Ascending aorta (tissue), 2 donors: ENCODE measurements around the gene HLTF. TPM values are rescaled to one million over a fixed set of nuclear protein-coding genes. Genes with fewer than 3 reads are reported as not detected.

Experiments
- DNase-seq, 2 donors: peaks; one replicate each; pipeline ENCODE4 v3.0.0-alpha.2; 2019; ENCODE audit warnings: low spot score in 2 of 2
- H3K27ac ChIP-seq, 2 donors: fragments of 200-600 bp; sonication (generic); one replicate each; pipeline ENCODE4 v1.5.1; 2016 to 2017; ENCODE audit warnings: mild to moderate bottlenecking in 1 of 2
- H3K27me3 ChIP-seq: fragments of 200-600 bp; sonication (generic); one replicate; pipeline ENCODE4 v1.5.1; 2017
- H3K36me3 ChIP-seq, 2 donors: fragments of 200-600 bp; sonication (generic); one replicate each; pipeline ENCODE4 v1.5.1; 2016
- H3K4me1 ChIP-seq, 2 donors: fragments of 200-600 bp; sonication (generic); one replicate each; pipeline ENCODE4 v1.5.1; 2016 to 2017; ENCODE audit warnings: mild to moderate bottlenecking in 1 of 2
- H3K4me3 ChIP-seq, 2 donors: fragments of 200-600 bp; sonication (generic); one replicate each; pipeline ENCODE4 v1.5.1; 2016 to 2017; ENCODE audit warnings: mild to moderate bottlenecking in 1 of 2
- H3K9me3 ChIP-seq, 2 donors: fragments of 200-600 bp; sonication (generic); one replicate each; pipeline ENCODE4 v1.5.1; 2016
- CTCF ChIP-seq, 3 experiments: fragments of 200-600 bp in 2 of 3; fragments of 450-650 bp in 1 of 3; sonication (generic) in 2 of 3; IDR thresholded peaks; one replicate each; pipeline ENCODE4 v1.5.1; 2016 to 2019; ENCODE audit warnings: antibody characterized with exemption in 3 of 3, mild to moderate bottlenecking in 1 of 3, moderate library complexity in 1 of 3
- intact Hi-C: fragments of 100-400 bp; cut with DNase I; formaldehyde crosslinking; loops from one replicate; pipeline ENCODE4 v1.15.1; 2023
- total RNA-seq: library from RNA; depleted of rRNA; stranded (reverse); fragments of >200 nt; gene quantifications from one replicate; pipeline ENCODE4 v1.1.0, GENCODE V29; 2016

Gene HLTF
- total RNA-seq, 1 donor from 2014 or later = 136 TPM

- intact Hi-C loops = no loop called here
- Histone ChIP-seq H3K4me1 (peaks cover 0 to 2% of the 10 kb centered on the region in 2 donors), H3K27me3 (no peaks in the 10 kb centered on the region), H3K4me3 (no peak overlapping the region), H3K9me3 (no peaks in the 10 kb centered on the region), H3K36me3 (peaks cover 29 to 72% of the 10 kb centered on the region in 2 donors), H3K27ac (peak overlapping the region in 1 of 2 donors; percentile 15)
- no peak for TF ChIP-seq CTCF (IDR thresholded peaks at IDR 0.05)
- DNase-seq = no peak
Measured at GRCh38 chr3:149026718-149027117, 59.6 kb downstream of the HLTF start.

- Histone ChIP-seq H3K4me3 (no peak overlapping the region), H3K4me1 (peaks cover 0 to 24% of the 10 kb centered on the region in 2 donors), H3K27me3 (no peaks in the 10 kb centered on the region), H3K9me3 (no peaks in the 10 kb centered on the region), H3K27ac (no peak overlapping the region), H3K36me3 (peaks cover 25 to 62% of the 10 kb centered on the region in 2 donors)
- intact Hi-C loops = no loop called here
- DNase-seq = no peak
- TF ChIP-seq CTCF (IDR thresholded peaks at IDR 0.05) = no peak
Measured at GRCh38 chr3:149023951-149024350, 62.4 kb downstream of the HLTF start.

GRCh38 chr3:149021830-149022229 is 64.5 kb downstream of the HLTF start:
- Histone ChIP-seq H3K4me3 (no peak overlapping the region), H3K36me3 (peaks cover 15 to 44% of the 10 kb centered on the region in 2 donors), H3K27ac (no peak overlapping the region), H3K4me1 (peaks cover 5 to 39% of the 10 kb centered on the region in 2 donors), H3K27me3 (no peaks in the 10 kb centered on the region), H3K9me3 (no peaks in the 10 kb centered on the region)
- TF ChIP-seq CTCF (IDR thresholded peaks at IDR 0.05) = no peak
- DNase-seq = no peak
- intact Hi-C loops = no loop called here

- DNase-seq = no peak
- Histone ChIP-seq H3K27me3 (no peaks in the 10 kb centered on the region), H3K4me3 (no peak overlapping the region), H3K4me1 (peaks cover 5 to 46% of the 10 kb centered on the region in 2 donors), H3K27ac (peak overlapping the region; percentile 62 to 66), H3K9me3 (no peaks in the 10 kb centered on the region), H3K36me3 (peaks cover 14 to 39% of the 10 kb centered on the region in 2 donors)
- intact Hi-C loops = no loop called here
- TF ChIP-seq CTCF (IDR thresholded peaks at IDR 0.05) = no peak
Measured at GRCh38 chr3:149020839-149021252, 65.5 kb downstream of the HLTF start.

- Histone ChIP-seq H3K9me3 (no peaks in the 10 kb centered on the region), H3K36me3 (peaks cover 13 to 34% of the 10 kb centered on the region in 2 donors), H3K4me1 (peaks cover 5 to 49% of the 10 kb centered on the region in 2 donors), H3K27ac (peak overlapping the region; percentile 62 to 66), H3K27me3 (no peaks in the 10 kb centered on the region), H3K4me3 (no peak overlapping the region)
- intact Hi-C loops = no loop called here
- no peak for TF ChIP-seq CTCF (IDR thresholded peaks at IDR 0.05)
- DNase-seq = no peak
Measured at GRCh38 chr3:149020196-149020838, 66.0 kb downstream of the HLTF start.
